EL (cell line): ENCODE results near the gene GRM5.

Experiments
- DNase-seq: peaks from one replicate; pipeline ENCODE4 v3.0.0-alpha.2; 2016

The GRM5 gene

DNA sequence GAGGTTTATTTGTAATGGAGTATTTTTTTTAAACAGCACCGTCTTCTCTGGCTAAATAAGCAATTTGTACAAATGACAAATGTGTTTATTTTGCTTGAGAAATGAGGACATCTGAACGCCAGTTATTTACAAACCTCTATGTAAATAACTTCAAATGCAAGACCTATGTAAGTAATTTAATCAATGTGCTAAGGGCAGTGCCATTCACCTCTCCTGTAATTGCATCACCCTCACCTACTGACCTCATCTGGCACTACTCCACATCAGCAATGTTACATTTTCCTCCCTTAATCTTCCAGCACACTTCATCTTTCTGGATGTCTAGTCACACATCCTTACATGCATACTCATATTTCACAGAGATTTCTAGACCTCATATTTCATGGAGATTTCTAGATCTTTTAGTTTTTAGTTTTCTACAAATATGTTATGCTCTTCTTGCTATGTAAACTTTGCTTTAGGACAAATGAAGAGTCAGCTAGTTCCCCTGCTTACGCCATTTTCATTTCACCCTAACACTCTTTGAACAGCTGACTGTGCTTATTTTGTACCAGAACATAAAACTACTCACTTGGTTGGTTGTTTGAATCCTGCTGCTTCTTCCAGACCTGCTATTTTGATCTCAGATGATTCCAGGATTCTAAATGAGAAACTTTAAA lies 238.6 kb downstream of the GRM5 start:
- DNase-seq = no peak

- no peak for DNase-seq
Measured at GRCh38 chr11:88819616-88820015, 246.2 kb downstream of the GRM5 start.

DNA sequence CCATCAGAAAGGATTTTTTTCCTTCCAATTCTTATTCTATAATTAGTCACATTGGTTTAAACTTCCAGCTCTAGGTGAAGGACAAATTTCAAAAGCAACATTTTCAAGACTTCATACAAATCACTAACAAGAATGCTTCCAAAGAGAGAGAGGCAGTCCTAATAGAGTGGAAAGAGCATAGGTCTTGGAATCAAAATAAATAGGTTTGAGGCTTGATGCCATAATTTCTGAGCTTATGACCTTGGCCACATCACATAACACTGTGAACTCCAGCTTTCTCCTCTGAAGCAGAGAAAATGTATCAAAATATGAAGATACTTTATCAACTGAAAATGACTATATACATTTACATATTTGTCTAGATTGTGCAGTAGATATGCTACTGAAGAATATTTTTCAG lies 246.8 kb downstream of the GRM5 start:
- no peak for DNase-seq

- DNase-seq = no peak
Measured at GRCh38 chr11:88815505-88815904, 250.3 kb downstream of the GRM5 start.

DNA sequence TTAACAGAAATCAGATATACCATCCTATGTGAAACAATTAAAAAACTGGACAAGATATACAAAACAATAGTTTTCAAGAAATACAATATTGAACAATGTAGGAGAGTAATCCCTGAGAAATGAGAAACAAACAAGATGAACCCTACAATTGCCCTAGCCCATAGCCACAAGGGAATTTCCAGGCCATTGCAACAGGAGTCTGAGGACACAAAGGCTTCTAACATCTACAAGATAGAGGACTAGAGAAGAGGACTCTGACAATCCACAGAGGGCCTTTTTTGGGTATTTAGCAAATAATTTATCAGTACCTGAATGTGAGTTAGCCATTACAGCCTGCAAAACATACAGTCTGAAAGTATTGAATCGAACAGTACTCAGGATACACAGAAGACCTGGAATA lies 251.7 kb downstream of the GRM5 start:
- DNase-seq = no peak

- no peak for DNase-seq
Measured at GRCh38 chr11:88813233-88813915, 252.4 kb downstream of the GRM5 start.

DNA sequence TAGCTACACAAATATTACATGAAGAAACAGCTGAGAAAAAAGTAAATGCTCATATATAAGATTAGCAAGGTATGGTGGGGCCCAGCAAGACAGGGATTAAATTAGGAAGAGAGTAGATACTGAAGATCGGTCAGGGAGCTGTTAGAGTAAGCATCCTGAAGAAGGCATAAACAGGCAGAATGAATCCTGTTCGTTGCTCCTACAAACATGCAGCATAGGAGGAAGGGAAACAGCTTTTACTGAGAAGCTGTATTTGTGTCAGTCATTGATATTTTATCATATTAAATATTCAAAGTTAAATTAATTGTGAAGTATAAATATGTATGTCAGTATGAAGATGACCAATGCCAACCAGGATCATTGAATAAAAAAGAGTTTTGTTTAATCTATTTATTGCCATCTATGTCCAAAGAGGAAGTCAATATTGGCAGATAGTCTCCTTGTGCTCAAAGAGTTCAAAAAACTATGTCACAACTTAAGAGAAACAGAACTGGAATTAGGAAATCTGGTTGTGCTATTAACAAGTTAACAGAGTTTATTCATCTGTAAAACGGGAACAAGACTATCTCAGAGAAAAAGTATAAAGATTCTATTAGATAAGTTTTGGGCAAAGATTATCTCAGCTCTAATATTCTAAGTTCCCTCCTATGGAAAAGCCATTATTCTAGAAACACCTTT lies 255.2 kb downstream of the GRM5 start:
- no peak for DNase-seq

DNA sequence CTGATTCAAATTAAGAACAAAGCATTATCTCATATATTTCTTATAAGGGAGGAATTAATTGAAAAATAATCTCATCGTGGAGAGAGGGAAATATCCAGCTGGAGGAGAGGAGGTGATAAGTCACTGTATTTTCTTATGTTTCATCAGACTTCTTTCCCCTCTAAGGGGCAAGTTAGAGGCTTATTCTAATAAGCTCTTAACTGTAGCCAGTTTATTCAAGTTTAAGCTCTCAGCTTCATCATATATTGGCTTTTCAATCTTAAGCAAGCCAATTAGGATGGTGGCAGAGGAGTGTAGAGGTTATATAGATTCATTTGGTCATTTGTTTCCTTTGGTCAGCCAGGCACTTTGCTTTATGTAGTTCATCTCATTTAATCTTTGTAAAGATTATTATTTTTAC lies 256.7 kb downstream of the GRM5 start:
- no peak for DNase-seq

DNA sequence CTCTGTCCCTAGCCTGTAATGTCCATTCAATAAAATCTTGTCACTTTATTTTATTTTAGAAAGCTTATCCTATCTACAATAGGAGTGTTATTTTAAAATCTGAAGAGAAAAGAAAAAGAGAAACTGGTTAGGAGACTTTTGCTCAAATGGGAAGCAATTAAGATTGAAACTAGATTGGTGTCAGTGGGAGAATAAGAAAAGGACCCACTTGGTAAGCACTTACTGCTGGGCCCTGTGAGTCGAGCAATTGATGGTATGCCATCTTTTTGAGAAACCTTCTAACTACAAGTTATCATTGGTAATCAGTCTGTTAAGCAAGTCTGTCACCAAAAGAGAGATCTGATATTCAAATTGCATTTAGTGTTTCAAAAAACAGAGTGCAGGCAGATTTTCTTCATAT lies 258.4 kb downstream of the GRM5 start:
- DNase-seq = no peak

GRCh38 chr11:88806410-88806809 lies 259.4 kb downstream of the GRM5 start:
- no peak for DNase-seq

DNA sequence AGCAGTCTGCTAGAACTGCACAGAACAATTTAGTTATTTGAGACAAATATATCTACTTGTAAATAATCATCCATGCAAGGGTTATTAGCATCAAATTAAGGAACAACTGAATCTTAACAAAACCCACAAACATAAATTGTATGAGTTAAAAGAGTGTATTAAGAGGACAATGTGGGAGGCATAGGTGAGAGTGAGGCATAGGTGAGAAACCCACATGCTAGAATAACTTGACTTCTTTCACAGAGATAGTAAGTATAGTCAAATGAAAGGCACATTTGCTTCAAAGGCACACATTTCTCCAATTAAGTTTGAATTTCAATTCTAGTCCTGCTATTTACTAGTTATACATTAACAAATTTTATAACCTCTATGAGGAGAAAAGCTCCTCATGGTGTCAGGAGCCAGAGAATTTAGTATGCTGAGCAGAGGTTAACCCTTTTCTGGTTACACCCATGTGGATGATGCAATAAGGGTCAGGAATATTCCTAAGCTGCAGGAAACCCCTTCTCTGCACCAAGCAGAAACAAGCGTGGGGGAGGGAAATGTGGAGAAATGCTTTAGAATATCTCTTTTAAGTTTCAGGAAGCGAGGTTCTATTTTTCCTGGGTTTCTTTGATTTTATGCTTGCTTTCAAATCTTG lies 264.2 kb downstream of the GRM5 start:
- no peak for DNase-seq

DNA sequence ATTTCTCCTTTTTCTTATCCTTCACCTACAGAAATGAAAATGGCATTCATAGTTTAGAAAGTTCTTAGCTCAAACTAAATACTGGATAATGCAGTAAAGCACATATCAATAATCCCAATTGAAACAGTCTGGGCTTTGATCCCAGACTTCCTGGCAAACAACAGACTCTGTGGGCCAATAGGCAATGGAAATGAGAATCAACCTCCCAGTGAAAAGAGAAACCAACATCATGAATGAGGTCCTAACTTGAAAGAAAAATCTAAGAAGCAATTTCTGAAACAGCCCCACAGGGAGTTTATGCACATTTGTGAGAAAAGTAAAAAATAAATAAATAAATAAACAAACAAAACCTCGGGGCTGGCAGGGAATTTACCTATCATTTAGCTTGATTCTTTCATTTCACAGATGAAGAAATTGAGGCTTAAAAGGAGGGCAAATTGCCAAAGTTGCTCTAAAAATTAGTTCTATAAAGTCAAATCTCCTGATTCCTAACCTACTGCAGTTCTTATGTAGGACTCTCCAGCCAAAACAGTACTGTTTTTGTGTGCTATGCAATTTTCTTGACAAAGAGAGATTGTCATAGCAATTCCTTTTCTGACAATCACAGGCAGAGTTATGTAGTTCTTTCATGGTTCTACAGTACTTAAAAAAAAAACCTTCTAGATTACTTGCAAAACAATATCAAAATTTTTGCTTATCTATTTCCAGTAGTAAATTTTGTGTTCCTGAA lies 265.8 kb downstream of the GRM5 start:
- no peak for DNase-seq

- DNase-seq = no peak
Measured at GRCh38 chr11:88790182-88790581, 275.6 kb downstream of the GRM5 start.

GRCh38 chr11:88779577-88779976 lies 286.2 kb downstream of the GRM5 start:
- peak; percentile 54 for DNase-seq

DNA sequence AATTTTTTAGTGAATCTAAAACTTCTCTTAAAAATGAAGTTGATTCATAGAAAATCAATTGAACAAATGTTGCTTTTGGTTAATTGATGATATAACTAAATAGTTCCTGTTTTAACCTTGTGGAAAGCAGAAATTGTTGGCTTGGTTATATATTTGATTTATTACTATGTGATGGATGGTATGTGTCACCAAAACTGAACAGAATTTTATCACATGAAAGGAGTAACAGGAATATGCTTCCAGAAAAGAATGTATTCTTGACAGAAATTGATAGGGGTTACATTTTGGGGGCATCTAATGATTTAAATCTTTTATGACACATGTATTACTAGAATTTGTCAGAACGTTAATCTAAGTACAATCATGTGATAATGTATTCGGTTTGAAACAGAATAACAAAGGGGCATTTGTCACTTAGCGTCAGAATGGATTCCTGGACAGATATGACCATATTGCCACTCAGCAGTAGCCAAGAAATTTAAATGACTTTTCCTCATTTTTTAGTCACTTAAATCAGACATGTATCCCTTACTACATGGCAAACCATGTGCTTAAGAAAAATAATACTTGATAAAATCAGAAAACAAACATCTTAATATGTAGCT lies 295.2 kb downstream of the GRM5 start:
- no peak for DNase-seq

- no peak for DNase-seq
Measured at GRCh38 chr11:88744140-88744539, 321.6 kb downstream of the GRM5 start.

DNA sequence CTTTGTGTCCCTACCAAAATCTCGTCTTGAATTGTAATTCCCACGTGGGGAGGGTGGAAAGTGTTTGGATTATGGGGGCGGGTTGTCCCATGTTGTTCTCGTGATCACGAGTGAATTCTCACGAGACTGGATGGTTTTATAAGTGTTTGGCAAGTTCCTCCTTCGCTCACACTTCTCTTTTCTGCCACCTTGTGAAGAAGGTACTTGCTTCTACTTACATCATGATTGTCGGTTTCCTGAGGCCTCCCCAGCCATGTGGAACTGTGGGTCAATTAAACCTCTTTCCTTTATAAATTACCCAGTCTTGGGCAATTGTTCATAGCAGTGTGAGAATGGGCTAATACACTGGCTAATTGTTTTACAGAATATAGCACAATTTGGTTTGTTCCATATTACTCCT lies 326.3 kb downstream of the GRM5 start:
- no peak for DNase-seq

- peak; percentile 20 for DNase-seq
Measured at GRCh38 chr11:88709567-88709966, 356.2 kb downstream of the GRM5 start.

DNA sequence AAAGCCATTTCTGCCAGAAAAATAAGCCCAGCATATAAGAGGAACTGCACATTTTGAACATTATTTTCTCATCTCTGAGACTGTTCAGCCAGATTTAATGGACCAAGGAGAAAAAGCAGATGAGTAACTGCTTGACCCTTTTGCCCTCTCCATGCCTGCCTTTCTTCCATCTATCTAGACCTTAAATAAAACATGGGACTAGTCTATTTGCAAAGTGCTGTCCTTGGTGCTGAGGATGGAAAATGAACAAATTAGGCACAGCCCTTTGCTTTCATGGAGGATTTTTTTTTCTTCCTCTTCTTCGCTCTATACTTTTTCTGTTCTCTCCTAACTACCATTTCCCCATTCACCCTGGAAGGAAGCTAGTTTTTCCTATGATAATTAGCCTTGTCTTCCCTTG lies 361.3 kb downstream of the GRM5 start:
- DNase-seq = no peak

DNA sequence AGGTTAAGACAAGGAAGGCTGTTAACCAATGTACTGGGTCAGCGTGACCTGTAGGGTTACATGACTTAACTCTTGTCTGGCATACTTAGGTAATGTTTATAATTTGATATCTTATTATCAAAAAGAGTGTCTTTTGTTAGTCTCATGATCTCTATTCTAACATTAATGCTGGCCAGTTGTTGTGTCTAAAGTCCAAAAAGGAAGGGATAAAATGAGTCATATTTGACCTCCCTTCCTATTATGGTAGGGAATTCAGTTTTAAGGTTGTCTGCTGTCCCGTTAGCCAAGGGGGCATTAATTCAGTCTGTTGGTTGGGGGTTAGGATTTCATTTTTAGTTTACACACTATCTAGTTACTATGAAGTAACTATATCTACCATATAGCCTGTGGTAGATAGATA lies 364.0 kb downstream of the GRM5 start:
- DNase-seq = no peak

DNA sequence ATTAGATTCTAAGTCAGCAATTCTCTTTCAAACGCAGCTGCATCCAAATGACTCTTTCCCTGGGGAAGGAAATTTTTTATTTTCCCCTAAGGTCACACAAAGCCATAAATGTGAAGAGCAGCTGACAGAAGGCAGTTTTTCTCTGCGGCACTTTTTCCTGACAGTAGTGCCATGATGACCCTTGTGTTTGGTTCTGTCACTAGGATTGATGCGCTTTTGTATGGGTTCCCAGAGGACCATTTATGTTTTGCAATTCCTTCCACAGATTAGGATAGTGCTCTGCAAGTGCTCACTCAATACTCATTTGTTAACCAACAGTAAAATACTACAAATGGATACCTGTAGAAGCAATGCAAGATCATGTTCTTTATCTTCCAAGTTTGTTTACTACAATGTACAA lies 368.6 kb downstream of the GRM5 start:
- DNase-seq = no peak

- no peak for DNase-seq
Measured at GRCh38 chr11:88695689-88696414, 369.9 kb downstream of the GRM5 start.
